KMS-11 (cell line): ENCODE results near the gene CHRNA1.

Experiments used
- H2AFZ ChIP-seq: fragments of 200-600 bp; sonication (generic); 2 replicates; pipeline ENCODE4 v1.6.1; 2016; ENCODE audit warnings: antibody characterized with exemption, mixed run types, low read depth
- H3K27ac ChIP-seq: fragments of 200-600 bp; sonication (generic); 2 replicates; pipeline ENCODE4 v1.6.1; 2016; ENCODE audit warnings: mild to moderate bottlenecking, mixed run types
- H3K27me3 ChIP-seq: fragments of 200-600 bp; sonication (generic); 2 replicates; pipeline ENCODE4 v1.6.1; 2017; ENCODE audit warnings: mild to moderate bottlenecking, low read depth, mixed run types, moderate library complexity; ENCODE audit not compliant: insufficient read depth
- H3K36me3 ChIP-seq: fragments of 200-600 bp; sonication (generic); 2 replicates; pipeline ENCODE4 v1.6.1; 2017; ENCODE audit warnings: mild to moderate bottlenecking, mixed run types; ENCODE audit not compliant: insufficient read depth
- H3K4me1 ChIP-seq: fragments of 200-600 bp; sonication (generic); 2 replicates; pipeline ENCODE4 v1.6.1; 2016; ENCODE audit warnings: mild to moderate bottlenecking, low read depth, mixed run types; ENCODE audit not compliant: poor library complexity, severe bottlenecking
- H3K4me2 ChIP-seq: fragments of 200-600 bp; sonication (generic); 2 replicates; pipeline ENCODE4 v1.7.0; 2016; ENCODE audit warnings: mild to moderate bottlenecking, mixed run types
- H3K4me3 ChIP-seq: fragments of 200-600 bp; sonication (generic); IDR thresholded peaks from 2 replicates; pipeline ENCODE4 v1.6.1; 2017; ENCODE audit warnings: low read depth, low read length, mixed read lengths; ENCODE audit not compliant: insufficient read depth
- H3K79me2 ChIP-seq: fragments of 200-600 bp; sonication (generic); 2 replicates; pipeline ENCODE4 v1.6.1; 2016; ENCODE audit warnings: low read depth, mixed run types; ENCODE audit not compliant: insufficient read depth
- H3K9ac ChIP-seq: fragments of 200-600 bp; sonication (generic); 2 replicates; pipeline ENCODE4 v1.6.1; 2016; ENCODE audit warnings: mild to moderate bottlenecking, mixed run types
- H4K20me1 ChIP-seq: fragments of 200-600 bp; sonication (generic); 2 replicates; pipeline ENCODE4 v1.6.1; 2016; ENCODE audit warnings: mild to moderate bottlenecking, mixed run types; ENCODE audit not compliant: insufficient read depth
- TF ChIP-seq, protein P1 (sequence below): fragments of 200-600 bp; sonication (generic); conservative IDR thresholded peaks from 2 replicates; pipeline ENCODE4 v1.6.1; 2017; ENCODE audit warnings: low read depth, mild to moderate bottlenecking, antibody characterized with exemption, low read length, moderate library complexity, mixed read lengths

The CHRNA1 gene

GRCh38 chr2:174760845-174761473 is 3.3 kb downstream of the CHRNA1 start:
- no peaks in the 10 kb centered on the region for H4K20me1 ChIP-seq
- no peak overlapping the region for H3K27ac ChIP-seq
- no peak overlapping the region for H3K9ac ChIP-seq
- no peak overlapping the region for H2AFZ ChIP-seq
- TF ChIP-seq, protein P1, sequence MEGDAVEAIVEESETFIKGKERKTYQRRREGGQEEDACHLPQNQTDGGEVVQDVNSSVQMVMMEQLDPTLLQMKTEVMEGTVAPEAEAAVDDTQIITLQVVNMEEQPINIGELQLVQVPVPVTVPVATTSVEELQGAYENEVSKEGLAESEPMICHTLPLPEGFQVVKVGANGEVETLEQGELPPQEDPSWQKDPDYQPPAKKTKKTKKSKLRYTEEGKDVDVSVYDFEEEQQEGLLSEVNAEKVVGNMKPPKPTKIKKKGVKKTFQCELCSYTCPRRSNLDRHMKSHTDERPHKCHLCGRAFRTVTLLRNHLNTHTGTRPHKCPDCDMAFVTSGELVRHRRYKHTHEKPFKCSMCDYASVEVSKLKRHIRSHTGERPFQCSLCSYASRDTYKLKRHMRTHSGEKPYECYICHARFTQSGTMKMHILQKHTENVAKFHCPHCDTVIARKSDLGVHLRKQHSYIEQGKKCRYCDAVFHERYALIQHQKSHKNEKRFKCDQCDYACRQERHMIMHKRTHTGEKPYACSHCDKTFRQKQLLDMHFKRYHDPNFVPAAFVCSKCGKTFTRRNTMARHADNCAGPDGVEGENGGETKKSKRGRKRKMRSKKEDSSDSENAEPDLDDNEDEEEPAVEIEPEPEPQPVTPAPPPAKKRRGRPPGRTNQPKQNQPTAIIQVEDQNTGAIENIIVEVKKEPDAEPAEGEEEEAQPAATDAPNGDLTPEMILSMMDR = no peak
- H3K36me3 ChIP-seq = no peaks in the 10 kb centered on the region
- no peaks in the 10 kb centered on the region for H3K27me3 ChIP-seq
- no peaks in the 10 kb centered on the region for H3K79me2 ChIP-seq
- H3K4me3 ChIP-seq = no peak overlapping the region
- peaks cover 48% of the 10 kb centered on the region for H3K4me1 ChIP-seq
- no peak overlapping the region for H3K4me2 ChIP-seq

- Histone ChIP-seq H3K27ac (no peak overlapping the region), H3K27me3 (no peaks in the 10 kb centered on the region), H2AFZ (no peak overlapping the region), H3K79me2 (no peaks in the 10 kb centered on the region), H3K4me3 (no peak overlapping the region), H3K4me2 (no peak overlapping the region), H4K20me1 (no peaks in the 10 kb centered on the region), H3K4me1 (peaks cover 34% of the 10 kb centered on the region), H3K9ac (no peak overlapping the region), H3K36me3 (no peaks in the 10 kb centered on the region)
- TF ChIP-seq, protein P1 = no peak
These were observed 4.7 kb downstream of the CHRNA1 start for GRCh38 chr2:174759381-174760065.

GRCh38 chr2:174756743-174757142 is 7.5 kb downstream of the CHRNA1 start:
- no peaks in the 10 kb centered on the region for H3K36me3 ChIP-seq
- H3K79me2 ChIP-seq = no peaks in the 10 kb centered on the region
- TF ChIP-seq, protein P1 = no peak
- H2AFZ ChIP-seq = no peak overlapping the region
- H3K4me2 ChIP-seq = no peak overlapping the region
- no peak overlapping the region for H3K4me3 ChIP-seq
- no peak overlapping the region for H3K9ac ChIP-seq
- no peak overlapping the region for H3K27ac ChIP-seq
- H3K4me1 ChIP-seq = peaks cover 14% of the 10 kb centered on the region
- H4K20me1 ChIP-seq = no peaks in the 10 kb centered on the region
- H3K27me3 ChIP-seq = no peaks in the 10 kb centered on the region

GRCh38 chr2:174753038-174753633 is 11.1 kb downstream of the CHRNA1 start:
- H3K9ac ChIP-seq = no peak overlapping the region
- no peak overlapping the region for H3K4me3 ChIP-seq
- TF ChIP-seq, protein P1 = no peak
- no peak overlapping the region for H3K4me2 ChIP-seq
- H3K36me3 ChIP-seq = no peaks in the 10 kb centered on the region
- no peaks in the 10 kb centered on the region for H3K79me2 ChIP-seq
- H3K27ac ChIP-seq = no peak overlapping the region
- no peaks in the 10 kb centered on the region for H4K20me1 ChIP-seq
- no peaks in the 10 kb centered on the region for H3K27me3 ChIP-seq
- H2AFZ ChIP-seq = no peak overlapping the region
- peaks cover 20% of the 10 kb centered on the region for H3K4me1 ChIP-seq
